HepG2 (cell line): ENCODE results near the gene GPSM1. TPM values are rescaled to one million over a fixed set of nuclear protein-coding genes. Genes with fewer than 3 reads are reported as not detected.

Experiments
- AGO1 ChIP-seq: fragments of 200-400 bp; formaldehyde crosslinking; IDR thresholded peaks from 2 replicates; pipeline ENCODE4 v1.6.1; 2017; ENCODE audit warnings: mild to moderate bottlenecking, low read depth, low read length, moderate library complexity; ENCODE audit not compliant: poor library complexity, severe bottlenecking
- ASH2L ChIP-seq: fragments of 300-600, 200-600 bp; sonication (generic); IDR thresholded peaks from 2 replicates; pipeline ENCODE4 v1.7.0; 2017; ENCODE audit warnings: low read depth, mild to moderate bottlenecking, moderate library complexity, mixed read lengths, low read length; ENCODE audit not compliant: insufficient read length
- CEBPG ChIP-seq: IDR thresholded peaks from 2 replicates; pipeline ENCODE4 v1.6.1; 2016
- HNF1A ChIP-seq, 2 experiments: sonication (generic) in 1 of 2; formaldehyde crosslinking in 1 of 2; IDR thresholded peaks; 2 replicates each; pipeline versions ENCODE4 v1.4.0 to v1.6.1; 2016 to 2020; ENCODE audit warnings: borderline replicate concordance in 1 of 2, low read depth in 1 of 2, mild to moderate bottlenecking in 1 of 2, missing genetic modification reagents in 1 of 2
- HOXA3 ChIP-seq: sonication (generic); formaldehyde crosslinking; IDR thresholded peaks from 2 replicates; pipeline ENCODE4 v1.5.0; 2020; ENCODE audit warnings: missing genetic modification reagents
- JUND ChIP-seq: sonication (generic); formaldehyde crosslinking; IDR thresholded peaks from 2 replicates; pipeline ENCODE4 v1.8.0; 2022; ENCODE audit warnings: mild to moderate bottlenecking, missing genetic modification reagents
- TGIF2 ChIP-seq: IDR thresholded peaks from 2 replicates; pipeline ENCODE4 v1.6.1; 2016; ENCODE audit warnings: control low read depth, missing compliant biosample characterization
- ZBTB3 ChIP-seq: sonication (generic); formaldehyde crosslinking; IDR thresholded peaks from 2 replicates; pipeline ENCODE4 v1.4.0; 2020; ENCODE audit warnings: low read depth, mild to moderate bottlenecking, moderate library complexity, missing genetic modification reagents, borderline replicate concordance
- ZNF558 ChIP-seq: sonication (generic); formaldehyde crosslinking; IDR thresholded peaks from 2 replicates; pipeline ENCODE4 v1.9.0; 2022; ENCODE audit warnings: mild to moderate bottlenecking, missing genetic modification reagents, borderline replicate concordance
- ZNF598 ChIP-seq: sonication (generic); formaldehyde crosslinking; IDR thresholded peaks from 2 replicates; pipeline ENCODE4 v1.5.1; 2020; ENCODE audit warnings: mild to moderate bottlenecking, missing genetic modification reagents, borderline replicate concordance
- ZNF629 ChIP-seq: sonication (generic); formaldehyde crosslinking; conservative IDR thresholded peaks from 2 replicates; pipeline ENCODE4 v1.5.0; 2020; ENCODE audit warnings: missing genetic modification reagents
- ZNF713 ChIP-seq: sonication (generic); formaldehyde crosslinking; IDR thresholded peaks from 2 replicates; pipeline ENCODE4 v1.4.0; 2020; ENCODE audit warnings: mild to moderate bottlenecking, missing genetic modification reagents
- polyA plus RNA-seq, 8 experiments: library from polyadenylated mRNA; depleted of rRNA in 3 of 8; stranded (reverse) in 7 of 8; unstranded in 1 of 8; fragments of >200 nt; fragmentation: Illumina TruSeq in 4 of 8; extraction: Trizol in 4 of 8; gene quantifications; 2 replicates each; pipeline versions ENCODE4 v1.2.1 to v1.2.3, GENCODE V29; 2011 to 2016; ENCODE audit warnings: low read depth in 4 of 8, missing spikeins in 1 of 8, mixed read lengths in 1 of 8; ENCODE audit not compliant: insufficient read depth in 1 of 8
- total RNA-seq, 5 experiments: library from RNA; depleted of rRNA; stranded (reverse); fragments of >200 nt; fragmentation: Illumina TruSeq; extraction: Trizol; gene quantifications; 2 replicates each; pipeline ENCODE4 v1.2.3, GENCODE V29; 2016; ENCODE audit warnings: low read depth in 1 of 5
- TF ChIP-seq, protein P1 (sequence below): IDR thresholded peaks from 2 replicates; pipeline ENCODE4 v1.6.1; 2018; ENCODE audit warnings: missing genetic modification reagents, mild to moderate bottlenecking, missing compliant biosample characterization
- TF ChIP-seq, protein P2 (sequence below): sonication (generic); formaldehyde crosslinking; IDR thresholded peaks from 2 replicates; pipeline ENCODE4 v1.8.1; 2023; ENCODE audit warnings: missing genetic modification reagents, mild to moderate bottlenecking, borderline replicate concordance
- TF ChIP-seq, protein P3 (sequence below), 2 experiments: sonication (generic) in 1 of 2; formaldehyde crosslinking in 1 of 2; IDR thresholded peaks; 2 replicates each; pipeline versions ENCODE4 v1.6.1 to v1.9.0; 2014 to 2022; ENCODE audit warnings: antibody characterized with exemption in 1 of 2, borderline replicate concordance in 1 of 2, inconsistent platforms in 1 of 2, low read depth in 1 of 2, missing genetic modification reagents in 1 of 2

GPSM1 gene
- total and polyA plus RNA-seq, 2 of the 13 experiments (the other 11 are each of a cell fraction or from before 2014, with no cell fraction given) = 1.0 to 2.4 TPM

DNA sequence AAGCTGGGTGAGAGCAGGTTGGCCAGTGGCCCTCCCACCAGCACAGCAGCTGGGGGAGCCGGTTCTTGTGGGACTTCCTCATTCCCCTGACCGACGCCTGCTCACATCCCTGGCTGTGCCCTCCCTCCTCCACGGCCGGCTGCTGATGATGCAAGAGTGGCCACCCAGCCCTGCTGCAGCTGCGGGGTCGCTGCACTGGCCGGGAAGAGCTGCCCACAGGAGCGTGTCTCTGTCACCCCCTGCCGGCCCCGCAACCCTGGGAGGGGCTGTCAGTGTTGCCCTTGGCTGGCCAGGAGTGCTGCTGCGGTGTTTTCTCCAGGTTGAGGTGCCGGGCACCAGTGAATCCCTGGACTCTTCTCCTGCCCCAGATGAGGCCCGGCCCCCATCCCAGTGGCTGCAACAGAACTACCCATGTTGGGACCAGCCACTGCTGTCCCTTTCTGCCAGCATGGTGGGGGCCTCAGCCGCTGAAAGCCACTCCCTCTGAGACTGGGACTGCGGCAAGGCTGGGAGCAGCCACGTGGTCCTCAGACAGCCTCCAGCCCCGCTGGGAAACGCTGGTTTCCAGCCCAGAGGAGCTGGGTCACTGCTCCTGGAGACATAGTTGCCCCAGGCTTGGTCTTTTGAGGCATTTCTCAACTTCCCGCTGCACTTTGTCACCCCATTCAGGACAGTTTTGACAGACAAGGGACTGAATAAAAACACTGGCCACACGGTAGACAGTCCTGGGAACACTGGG, 45.4 kb downstream of the GPSM1 start (continued):
- TF ChIP-seq HNF1A (IDR thresholded peaks at IDR 0.05; ENCODE audit: low read depth) (no peak), HNF1A (CRISPR knock-in tag; IDR thresholded peaks at IDR 0.05; ENCODE audit: borderline replicate concordance) (0 out of 2 replicates have a peak, but pooled peaks have one; percentile 53), JUND (CRISPR knock-in tag) (0 out of 2 replicates have a peak, but pooled peaks have one; percentile 47), AGO1 (no peak), ZBTB3 (CRISPR knock-in tag) (no peak; the same call in 1 of the 2 replicates), CEBPG (CRISPR knock-in tag) (peak; percentile 99), TGIF2 (CRISPR knock-in tag) (peak; percentile 69; the same call in 1 of the 2 replicates), HOXA3 (peak; percentile 80; the same call in 1 of the 2 replicates), ZNF598 (CRISPR knock-in tag) (peak; percentile 16; the same call in 1 of the 2 replicates), ZNF713 (CRISPR knock-in tag) (0 out of 2 replicates have a peak, but pooled peaks have one; percentile 39), ZNF629 (CRISPR knock-in tag) (peak; percentile 30; the same call in 1 of the 2 replicates), ASH2L (no peak), ZNF558 (CRISPR knock-in tag) (0 out of 2 replicates have a peak, but pooled peaks have one; percentile 50)
- TF ChIP-seq, protein P1, sequence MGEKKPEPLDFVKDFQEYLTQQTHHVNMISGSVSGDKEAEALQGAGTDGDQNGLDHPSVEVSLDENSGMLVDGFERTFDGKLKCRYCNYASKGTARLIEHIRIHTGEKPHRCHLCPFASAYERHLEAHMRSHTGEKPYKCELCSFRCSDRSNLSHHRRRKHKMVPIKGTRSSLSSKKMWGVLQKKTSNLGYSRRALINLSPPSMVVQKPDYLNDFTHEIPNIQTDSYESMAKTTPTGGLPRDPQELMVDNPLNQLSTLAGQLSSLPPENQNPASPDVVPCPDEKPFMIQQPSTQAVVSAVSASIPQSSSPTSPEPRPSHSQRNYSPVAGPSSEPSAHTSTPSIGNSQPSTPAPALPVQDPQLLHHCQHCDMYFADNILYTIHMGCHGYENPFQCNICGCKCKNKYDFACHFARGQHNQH (CRISPR knock-in tag) = peak; percentile 47; the same call in 1 of the 2 replicates
- TF ChIP-seq, protein P2, sequence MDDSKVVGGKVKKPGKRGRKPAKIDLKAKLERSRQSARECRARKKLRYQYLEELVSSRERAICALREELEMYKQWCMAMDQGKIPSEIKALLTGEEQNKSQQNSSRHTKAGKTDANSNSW = no peak
- TF ChIP-seq, protein P3, sequence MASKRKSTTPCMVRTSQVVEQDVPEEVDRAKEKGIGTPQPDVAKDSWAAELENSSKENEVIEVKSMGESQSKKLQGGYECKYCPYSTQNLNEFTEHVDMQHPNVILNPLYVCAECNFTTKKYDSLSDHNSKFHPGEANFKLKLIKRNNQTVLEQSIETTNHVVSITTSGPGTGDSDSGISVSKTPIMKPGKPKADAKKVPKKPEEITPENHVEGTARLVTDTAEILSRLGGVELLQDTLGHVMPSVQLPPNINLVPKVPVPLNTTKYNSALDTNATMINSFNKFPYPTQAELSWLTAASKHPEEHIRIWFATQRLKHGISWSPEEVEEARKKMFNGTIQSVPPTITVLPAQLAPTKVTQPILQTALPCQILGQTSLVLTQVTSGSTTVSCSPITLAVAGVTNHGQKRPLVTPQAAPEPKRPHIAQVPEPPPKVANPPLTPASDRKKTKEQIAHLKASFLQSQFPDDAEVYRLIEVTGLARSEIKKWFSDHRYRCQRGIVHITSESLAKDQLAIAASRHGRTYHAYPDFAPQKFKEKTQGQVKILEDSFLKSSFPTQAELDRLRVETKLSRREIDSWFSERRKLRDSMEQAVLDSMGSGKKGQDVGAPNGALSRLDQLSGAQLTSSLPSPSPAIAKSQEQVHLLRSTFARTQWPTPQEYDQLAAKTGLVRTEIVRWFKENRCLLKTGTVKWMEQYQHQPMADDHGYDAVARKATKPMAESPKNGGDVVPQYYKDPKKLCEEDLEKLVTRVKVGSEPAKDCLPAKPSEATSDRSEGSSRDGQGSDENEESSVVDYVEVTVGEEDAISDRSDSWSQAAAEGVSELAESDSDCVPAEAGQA (IDR thresholded peaks at IDR 0.05; ENCODE audit: low read depth) = no peak
- TF ChIP-seq, protein P3 (CRISPR knock-in tag; IDR thresholded peaks at IDR 0.05; ENCODE audit: borderline replicate concordance) = no peak
